Gastrocnemius medialis (tissue), 4 donors: ENCODE data around the gene CXCL3. TPM values are rescaled to one million over a fixed set of nuclear protein-coding genes. Genes with fewer than 3 reads are reported as not detected.

Experiments
- ATAC-seq, 2 donors: fragments of 150-250 bp; one replicate each; pipeline ENCODE4 v1.9.1; 2016
- DNase-seq, 2 donors: peaks; one replicate each; pipeline ENCODE4 v3.0.0-alpha.2; 2019
- H3K27ac ChIP-seq, 4 donors: fragments of 200-600 bp; sonication (generic); 1 replicate in 1 of 4; 2 replicates in 3 of 4; pipeline ENCODE4 v1.5.1; 2016 to 2018; ENCODE audit warnings: mild to moderate bottlenecking in 2 of 4, moderate library complexity in 1 of 4
- H3K27me3 ChIP-seq, 3 donors: fragments of 200-600 bp; sonication (generic) in 2 of 3; 1 replicate in 1 of 3; 2 replicates in 2 of 3; pipeline versions ENCODE4 v1.5.1 to v1.6.0; 2016 to 2019; ENCODE audit warnings: mild to moderate bottlenecking in 1 of 3, moderate library complexity in 1 of 3
- H3K36me3 ChIP-seq, 2 donors: fragments of 200-600 bp; sonication (generic) in 1 of 2; one replicate each; pipeline ENCODE4 v1.5.1; 2017 to 2018
- H3K4me1 ChIP-seq, 2 donors: fragments of 200-600 bp; sonication (generic) in 1 of 2; one replicate each; pipeline ENCODE4 v1.5.1; 2016 to 2017; ENCODE audit warnings: mild to moderate bottlenecking in 2 of 2
- H3K4me3 ChIP-seq, 4 donors: fragments of 200-600 bp; sonication (generic) in 3 of 4; 1 replicate in 1 of 4; 2 replicates in 3 of 4; pipeline ENCODE4 v1.5.1; 2016 to 2019; ENCODE audit warnings: mild to moderate bottlenecking in 2 of 4
- H3K9me3 ChIP-seq, 3 donors: fragments of 200-600 bp; sonication (generic) in 2 of 3; 1 replicate in 1 of 3; 2 replicates in 2 of 3; pipeline ENCODE4 v1.5.1; 2016 to 2019
- POLR2A ChIP-seq, 2 donors: fragments of 450-650 bp; IDR thresholded peaks; one replicate each; pipeline ENCODE4 v1.6.1; 2017; ENCODE audit warnings: antibody characterized with exemption in 2 of 2, mild to moderate bottlenecking in 2 of 2, moderate library complexity in 2 of 2
- in situ Hi-C, 4 donors: fragments of 200-750 bp; cut with MboI; loops; one replicate each; pipeline versions ENCODE4 v1.15.0 to v1.8.0; 2017; ENCODE audit warnings: low sequenced_read_pairs in 4 of 4
- intact Hi-C: fragments of 100-400 bp; cut with DNase I; formaldehyde crosslinking; loops from one replicate; pipeline ENCODE4 v1.15.1; 2023; ENCODE audit warnings: low total_unique reads
- total RNA-seq, 4 donors: library from RNA; depleted of rRNA; stranded (reverse); fragments of >200 nt; gene quantifications; one replicate each; pipeline versions ENCODE4 v1.1.0 to v1.2.3, GENCODE V29; 2016
- TF ChIP-seq, protein P1 (sequence below), 5 experiments: fragments of 450-650 bp in 3 of 5; fragments of 200-600 bp in 2 of 5; sonication (generic) in 2 of 5; IDR thresholded peaks in 4 of 5; conservative IDR thresholded peaks in 1 of 5; 1 replicate in 4 of 5; 2 replicates in 1 of 5; pipeline ENCODE4 v1.5.1; 2016 to 2019; ENCODE audit warnings: antibody characterized with exemption in 5 of 5, mild to moderate bottlenecking in 3 of 5, moderate library complexity in 3 of 5

CXCL3 gene
- total RNA-seq, 4 donors from 2014 or later, result 0.84 TPM; not detected in 3

DNA sequence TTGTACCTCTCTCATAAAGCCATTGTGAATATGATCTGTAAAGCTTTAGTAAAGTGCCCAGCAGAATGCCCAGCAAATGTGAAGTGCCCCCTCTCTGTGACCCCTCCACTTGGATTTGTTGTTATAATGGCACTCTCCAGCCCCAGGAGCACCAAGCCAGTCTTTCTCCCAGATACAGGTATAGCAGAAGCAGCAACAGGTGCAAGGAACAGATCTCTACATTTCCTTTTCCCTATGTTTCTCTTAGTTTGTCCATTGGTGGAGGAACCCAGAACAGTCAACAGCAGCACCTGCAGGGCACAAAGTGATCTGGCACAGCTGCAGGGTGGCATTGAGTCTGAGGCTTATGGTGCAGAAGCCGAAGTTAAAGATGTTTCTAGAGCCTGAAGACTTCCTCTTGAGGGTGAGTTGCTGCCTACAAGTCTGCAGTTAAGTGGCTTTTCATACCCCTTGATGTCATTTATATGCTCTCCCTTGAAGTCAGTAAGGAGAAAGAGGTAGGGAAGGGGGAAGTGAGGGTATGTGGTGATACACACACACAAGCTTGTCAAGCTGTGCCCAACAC lies 16.1 kb upstream of the CXCL3 start:
- Histone ChIP-seq H3K4me3 (no peak overlapping the region), H3K36me3 (no peaks in the 10 kb centered on the region), H3K4me1 (no peaks in the 10 kb centered on the region), H3K9me3 (no peaks in the 10 kb centered on the region), H3K27me3 (no peaks in the 10 kb centered on the region), H3K27ac (no peak overlapping the region)
- no peak for TF ChIP-seq POLR2A (IDR thresholded peaks at IDR 0.05)
- TF ChIP-seq, protein P1, sequence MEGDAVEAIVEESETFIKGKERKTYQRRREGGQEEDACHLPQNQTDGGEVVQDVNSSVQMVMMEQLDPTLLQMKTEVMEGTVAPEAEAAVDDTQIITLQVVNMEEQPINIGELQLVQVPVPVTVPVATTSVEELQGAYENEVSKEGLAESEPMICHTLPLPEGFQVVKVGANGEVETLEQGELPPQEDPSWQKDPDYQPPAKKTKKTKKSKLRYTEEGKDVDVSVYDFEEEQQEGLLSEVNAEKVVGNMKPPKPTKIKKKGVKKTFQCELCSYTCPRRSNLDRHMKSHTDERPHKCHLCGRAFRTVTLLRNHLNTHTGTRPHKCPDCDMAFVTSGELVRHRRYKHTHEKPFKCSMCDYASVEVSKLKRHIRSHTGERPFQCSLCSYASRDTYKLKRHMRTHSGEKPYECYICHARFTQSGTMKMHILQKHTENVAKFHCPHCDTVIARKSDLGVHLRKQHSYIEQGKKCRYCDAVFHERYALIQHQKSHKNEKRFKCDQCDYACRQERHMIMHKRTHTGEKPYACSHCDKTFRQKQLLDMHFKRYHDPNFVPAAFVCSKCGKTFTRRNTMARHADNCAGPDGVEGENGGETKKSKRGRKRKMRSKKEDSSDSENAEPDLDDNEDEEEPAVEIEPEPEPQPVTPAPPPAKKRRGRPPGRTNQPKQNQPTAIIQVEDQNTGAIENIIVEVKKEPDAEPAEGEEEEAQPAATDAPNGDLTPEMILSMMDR (IDR thresholded peaks at IDR 0.05 in 4 of 5, conservative IDR thresholded peaks at IDR 0.05 in 1 of 5), result no peak
- DNase-seq, result no peak
- intact Hi-C loops, result no loop called here
- in situ Hi-C loops, result no loop called here
- no peak for ATAC-seq

DNA sequence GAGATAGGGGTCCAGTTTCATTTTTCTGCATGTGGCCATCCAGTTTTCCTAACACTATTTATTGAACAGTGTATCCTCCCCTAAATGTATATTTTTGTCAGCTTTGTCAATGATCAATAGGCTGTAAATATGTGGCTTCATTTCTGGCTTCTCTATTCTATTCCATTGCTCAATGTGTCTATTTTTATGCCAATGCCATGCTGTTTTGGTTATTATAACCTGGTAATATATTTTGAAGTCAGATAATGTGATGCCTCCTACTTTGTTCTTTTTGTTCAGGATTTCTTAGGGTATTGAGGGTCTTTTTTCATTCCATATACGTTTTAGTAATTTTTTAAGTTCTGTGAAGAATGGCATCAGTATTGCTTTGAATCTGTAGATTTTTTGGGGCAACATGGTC lies 8.7 kb upstream of the CXCL3 start:
- in situ Hi-C loops, result no loop called here
- no peak overlapping the region for H3K27ac ChIP-seq
- ATAC-seq (no peak), DNase-seq (no peak)
- intact Hi-C loops, result no loop called here
- H3K4me3 ChIP-seq, result no peak overlapping the region
- no peaks in the 10 kb centered on the region for H3K36me3 ChIP-seq
- H3K4me1 ChIP-seq, result no peaks in the 10 kb centered on the region
- H3K27me3 ChIP-seq, result no peaks in the 10 kb centered on the region
- TF ChIP-seq POLR2A (IDR thresholded peaks at IDR 0.05), result no peak
- TF ChIP-seq, protein P1 (IDR thresholded peaks at IDR 0.05 in 4 of 5, conservative IDR thresholded peaks at IDR 0.05 in 1 of 5), result no peak
- H3K9me3 ChIP-seq, result peaks cover 0 to 4% (median 0%) of the 10 kb centered on the region in 3 donors

DNA sequence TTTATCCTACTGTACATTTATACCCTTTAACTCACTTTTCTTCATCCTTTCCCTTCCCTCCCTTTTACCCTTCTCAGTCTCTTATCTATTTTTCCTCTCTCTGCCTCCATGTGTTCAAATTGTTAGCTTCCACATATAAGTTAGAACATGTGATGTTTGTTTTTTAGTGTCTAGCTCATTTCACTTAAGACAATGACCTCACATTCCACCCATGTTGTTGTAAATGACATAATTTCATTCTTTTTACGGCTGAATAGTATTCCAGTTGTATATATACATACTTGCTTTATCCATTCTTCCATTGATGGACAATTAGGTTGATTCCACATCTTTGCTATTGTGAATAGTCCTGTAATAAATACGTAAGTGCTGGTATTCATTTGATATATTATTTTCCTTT lies 7.3 kb upstream of the CXCL3 start:
- ATAC-seq, result no peak
- no peak for TF ChIP-seq POLR2A (IDR thresholded peaks at IDR 0.05)
- TF ChIP-seq, protein P1 (IDR thresholded peaks at IDR 0.05 in 4 of 5, conservative IDR thresholded peaks at IDR 0.05 in 1 of 5), result no peak
- H3K36me3 ChIP-seq, result no peaks in the 10 kb centered on the region
- peaks cover 0 to 4% (median 0%) of the 10 kb centered on the region in 3 donors for H3K9me3 ChIP-seq
- no peaks in the 10 kb centered on the region for H3K4me1 ChIP-seq
- intact Hi-C loops (no loop called here), in situ Hi-C loops (no loop called here)
- H3K27me3 ChIP-seq, result no peaks in the 10 kb centered on the region
- DNase-seq, result no peak
- no peak overlapping the region for H3K27ac ChIP-seq
- H3K4me3 ChIP-seq, result no peak overlapping the region

DNA sequence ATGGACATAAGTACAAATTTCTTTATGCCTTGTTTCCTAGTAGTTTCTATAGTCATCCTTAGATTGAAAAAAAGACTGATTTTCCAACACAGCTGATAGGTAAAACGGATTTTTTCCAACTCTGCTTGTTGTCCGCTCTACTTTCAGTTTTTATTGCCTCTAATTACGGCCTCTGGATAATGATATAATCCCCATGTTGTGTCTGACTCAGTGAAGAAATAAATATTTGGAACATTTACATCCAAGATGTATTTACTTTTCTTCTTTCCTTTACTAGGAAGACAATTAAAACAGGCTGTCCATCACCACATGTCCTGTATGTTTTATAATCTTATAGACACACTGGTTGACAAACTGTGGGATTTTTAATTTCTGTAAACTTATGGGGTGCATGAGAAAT lies 6.8 kb upstream of the CXCL3 start:
- Histone ChIP-seq H3K4me1 (no peaks in the 10 kb centered on the region), H3K36me3 (no peaks in the 10 kb centered on the region), H3K27me3 (no peaks in the 10 kb centered on the region), H3K27ac (no peak overlapping the region), H3K9me3 (peaks cover 0 to 4% (median 0%) of the 10 kb centered on the region in 3 donors), H3K4me3 (no peak overlapping the region)
- TF ChIP-seq, protein P1 (IDR thresholded peaks at IDR 0.05 in 4 of 5, conservative IDR thresholded peaks at IDR 0.05 in 1 of 5), result no peak
- TF ChIP-seq POLR2A (IDR thresholded peaks at IDR 0.05), result no peak
- ATAC-seq (no peak), DNase-seq (no peak)
- in situ Hi-C loops, result no loop called here
- intact Hi-C loops, result no loop called here

DNA sequence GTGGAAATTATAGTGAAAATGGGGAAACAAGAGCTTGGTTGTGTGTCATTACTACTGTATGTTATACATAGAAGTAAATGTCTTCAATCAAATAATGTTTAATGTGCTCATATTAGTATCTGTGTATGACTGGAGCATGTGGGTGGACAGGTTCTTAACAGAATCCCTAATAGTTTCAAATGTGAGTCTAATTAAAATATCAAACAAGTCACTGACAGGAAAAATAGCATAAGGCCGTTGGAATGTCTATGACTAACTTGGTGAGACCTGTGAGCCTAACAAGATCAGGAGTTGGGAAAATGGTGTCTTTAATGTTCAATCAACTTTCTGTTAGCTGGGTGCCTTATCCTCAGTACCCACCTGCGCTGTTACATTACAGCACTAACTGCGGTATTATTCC lies 6.2 kb upstream of the CXCL3 start:
- no peak for DNase-seq
- Histone ChIP-seq H3K9me3 (peaks cover 0 to 4% (median 0%) of the 10 kb centered on the region in 3 donors), H3K36me3 (no peaks in the 10 kb centered on the region), H3K27ac (no peak overlapping the region), H3K27me3 (no peaks in the 10 kb centered on the region), H3K4me3 (no peak overlapping the region), H3K4me1 (no peaks in the 10 kb centered on the region)
- TF ChIP-seq, protein P1 (IDR thresholded peaks at IDR 0.05 in 4 of 5, conservative IDR thresholded peaks at IDR 0.05 in 1 of 5), result no peak
- no peak for TF ChIP-seq POLR2A (IDR thresholded peaks at IDR 0.05)
- intact Hi-C loops, result no loop called here
- no peak for ATAC-seq
- in situ Hi-C loops, result no loop called here
